ENCODE results near the gene OTUD1.
"Not testable (repeated sequence)": the region's sequence is repeated elsewhere in the genome, so short reads cannot be mapped to it uniquely, and the experiment has no call there.

OTUD1 gene, protein sequence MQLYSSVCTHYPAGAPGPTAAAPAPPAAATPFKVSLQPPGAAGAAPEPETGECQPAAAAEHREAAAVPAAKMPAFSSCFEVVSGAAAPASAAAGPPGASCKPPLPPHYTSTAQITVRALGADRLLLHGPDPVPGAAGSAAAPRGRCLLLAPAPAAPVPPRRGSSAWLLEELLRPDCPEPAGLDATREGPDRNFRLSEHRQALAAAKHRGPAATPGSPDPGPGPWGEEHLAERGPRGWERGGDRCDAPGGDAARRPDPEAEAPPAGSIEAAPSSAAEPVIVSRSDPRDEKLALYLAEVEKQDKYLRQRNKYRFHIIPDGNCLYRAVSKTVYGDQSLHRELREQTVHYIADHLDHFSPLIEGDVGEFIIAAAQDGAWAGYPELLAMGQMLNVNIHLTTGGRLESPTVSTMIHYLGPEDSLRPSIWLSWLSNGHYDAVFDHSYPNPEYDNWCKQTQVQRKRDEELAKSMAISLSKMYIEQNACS

GRCh38 chr10:23438547-23439451, at the start of gene OTUD1:
Gene OTUD1 (plus strand): TSS chr10:23439075. CDS start chr10:23439458, 383 bp downstream.
- DNase-seq (ENCODE audit: low read depth in 1 of 2, low spot score in 1 of 2) = peak; percentile 89 to 92

DNA sequence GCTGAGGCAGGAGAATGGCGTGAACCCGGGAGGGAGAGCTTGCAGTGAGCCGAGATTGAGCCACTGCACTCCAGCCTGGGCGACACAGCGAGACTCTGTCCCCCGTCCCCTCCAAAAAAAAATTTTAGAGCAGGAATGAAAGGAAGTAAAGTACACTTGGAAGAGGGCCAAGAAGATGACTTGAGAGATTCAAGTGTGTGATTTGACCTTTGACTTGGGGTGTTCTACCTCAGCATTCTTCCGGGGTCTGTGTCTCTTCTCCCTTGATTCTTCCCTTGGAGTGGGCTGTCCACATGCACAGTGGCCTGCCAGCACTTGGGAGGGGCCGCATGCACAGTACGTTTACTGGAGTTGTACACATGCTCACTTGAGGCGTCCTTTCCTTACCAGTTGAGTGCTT, 48.5 kb upstream of the OTUD1 start:
- not testable (repeated sequence) for DNase-seq (ENCODE audit: low read depth in 1 of 2, low spot score in 1 of 2)

GRCh38 chr10:23390809-23391208, 48.1 kb upstream of the OTUD1 start:
- no peak for DNase-seq (ENCODE audit: low read depth in 1 of 2, low spot score in 1 of 2)

DNA sequence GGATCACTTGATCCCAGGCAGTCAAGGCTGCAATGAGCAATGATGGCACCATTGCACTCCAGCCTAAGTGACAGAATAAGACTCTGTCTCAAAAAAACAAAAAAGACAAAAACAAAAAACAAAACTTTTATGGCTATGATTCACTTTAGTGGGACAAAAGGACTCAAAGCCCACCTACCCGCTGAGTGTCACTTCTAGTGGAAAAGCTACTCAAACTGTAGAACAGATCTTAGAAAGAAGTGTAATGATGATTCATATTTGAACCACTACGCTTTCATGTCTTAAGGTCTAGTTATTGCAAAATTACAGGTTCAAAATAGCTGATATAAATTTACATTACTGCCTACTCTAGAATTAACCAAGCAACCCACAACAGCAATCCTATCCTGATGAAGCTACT, 47.1 kb upstream of the OTUD1 start:
- no peak for DNase-seq (ENCODE audit: low read depth in 1 of 2, low spot score in 1 of 2)

- no peak for DNase-seq (ENCODE audit: low read depth in 1 of 2, low spot score in 1 of 2)
Measured at GRCh38 chr10:23395017-23395416, 43.9 kb upstream of the OTUD1 start.

DNA sequence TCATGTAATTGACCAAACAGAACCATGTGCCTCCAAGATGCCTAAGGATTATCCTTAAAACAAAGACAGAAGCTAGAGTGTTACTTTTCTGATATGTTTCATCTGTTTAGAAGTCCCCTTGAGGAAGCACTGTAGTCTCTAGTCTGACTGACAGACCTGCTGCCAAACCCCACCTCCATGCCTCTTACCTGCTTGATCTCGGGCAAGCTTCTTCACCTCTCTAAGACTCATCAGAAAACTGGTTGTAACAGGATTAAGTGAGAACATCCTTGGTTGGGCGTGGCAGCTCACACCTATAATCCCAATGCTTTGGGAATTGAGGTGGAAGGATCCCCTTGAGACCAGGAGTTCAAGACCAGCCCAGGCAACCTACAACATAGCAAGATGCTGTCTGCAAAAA, 42.2 kb upstream of the OTUD1 start:
- DNase-seq (ENCODE audit: low read depth in 1 of 2, low spot score in 1 of 2) = no peak

DNA sequence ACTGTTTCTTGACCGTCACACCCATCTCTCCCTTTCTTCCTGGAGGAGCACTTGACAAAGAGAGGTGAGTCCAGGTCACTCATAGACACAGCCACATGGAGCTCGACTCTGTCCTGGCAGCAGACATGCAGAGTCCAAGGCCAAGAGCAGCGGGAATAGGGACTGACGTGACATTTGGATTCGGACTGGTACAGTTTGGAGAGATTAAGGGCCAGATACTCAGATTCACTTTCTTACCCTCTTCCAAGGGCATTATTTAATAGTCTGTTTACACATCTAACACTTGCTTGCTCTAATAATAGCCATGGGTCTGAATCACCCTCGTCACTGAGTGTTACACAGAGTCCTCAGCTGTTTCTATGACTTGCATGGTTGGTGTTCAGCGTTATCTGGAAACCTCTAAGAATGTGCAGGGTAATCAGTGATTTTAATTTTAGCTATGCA, 39.2 kb upstream of the OTUD1 start:
- DNase-seq (ENCODE audit: low read depth in 1 of 2, low spot score in 1 of 2) = no peak

DNA sequence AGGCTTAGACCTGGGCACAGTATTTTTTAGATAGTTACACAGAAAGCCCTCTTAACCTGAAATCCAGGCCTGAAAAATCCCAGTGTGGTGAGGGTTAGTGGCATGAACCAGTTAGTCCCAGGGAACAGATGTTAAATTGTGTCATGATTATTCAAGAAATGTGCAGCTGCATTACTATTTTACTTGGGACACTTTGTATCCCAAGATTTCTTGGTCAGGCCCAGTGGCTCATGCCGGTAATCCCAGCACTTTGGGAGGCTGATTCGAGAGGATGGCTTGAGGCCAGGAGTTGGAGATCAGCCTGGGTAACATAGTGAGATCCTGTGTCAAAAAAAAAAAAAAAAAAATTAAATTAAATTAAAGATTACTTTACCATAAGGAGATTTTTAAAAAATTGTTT, 36.0 kb upstream of the OTUD1 start:
- DNase-seq (ENCODE audit: low read depth in 1 of 2, low spot score in 1 of 2) = no peak

DNA sequence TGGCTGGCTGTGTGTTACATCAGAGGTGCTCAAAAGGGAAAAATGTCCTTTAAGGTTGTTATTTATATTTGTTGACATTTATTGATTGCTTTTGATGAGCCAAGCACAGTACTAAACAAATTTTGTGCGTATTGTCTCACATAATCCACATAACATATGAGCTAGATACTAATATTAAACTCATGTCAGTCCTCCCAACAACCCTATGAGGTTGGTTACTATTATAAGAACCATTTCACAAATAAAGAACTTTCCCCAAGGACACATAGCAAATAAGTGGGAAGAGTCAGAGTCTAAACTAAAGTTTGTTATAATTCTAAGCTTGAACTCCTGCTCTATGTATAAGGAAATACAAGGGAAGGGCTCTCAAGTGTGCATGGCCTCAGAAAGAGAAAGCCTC, 35.6 kb upstream of the OTUD1 start:
- DNase-seq (ENCODE audit: low read depth in 1 of 2, low spot score in 1 of 2) = no peak

GRCh38 chr10:23403719-23404118, 35.2 kb upstream of the OTUD1 start:
- no peak for DNase-seq (ENCODE audit: low read depth in 1 of 2, low spot score in 1 of 2)

GRCh38 chr10:23404461-23404980, 34.4 kb upstream of the OTUD1 start:
- DNase-seq (ENCODE audit: low read depth in 1 of 2, low spot score in 1 of 2) = no peak

DNA sequence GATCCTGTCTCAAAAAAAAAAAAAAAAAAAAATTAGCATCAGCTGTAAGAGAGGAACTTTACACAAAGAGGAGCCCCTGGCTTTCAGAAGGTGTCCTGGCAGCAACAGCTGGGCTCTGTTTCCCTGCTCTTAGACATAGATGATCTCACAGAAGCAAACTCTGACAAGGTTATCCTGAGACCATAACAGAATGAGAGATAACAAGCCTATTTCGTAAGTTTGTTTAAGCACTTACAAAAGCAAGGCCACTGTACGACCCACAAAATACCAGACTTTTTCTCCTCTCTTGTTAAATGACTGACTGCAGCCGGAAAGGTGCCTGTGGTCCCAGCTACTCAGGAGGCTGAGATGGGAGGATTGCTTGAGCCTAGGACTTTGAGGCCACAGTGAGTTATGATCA, 33.3 kb upstream of the OTUD1 start:
- no peak for DNase-seq (ENCODE audit: low read depth in 1 of 2, low spot score in 1 of 2)

DNA sequence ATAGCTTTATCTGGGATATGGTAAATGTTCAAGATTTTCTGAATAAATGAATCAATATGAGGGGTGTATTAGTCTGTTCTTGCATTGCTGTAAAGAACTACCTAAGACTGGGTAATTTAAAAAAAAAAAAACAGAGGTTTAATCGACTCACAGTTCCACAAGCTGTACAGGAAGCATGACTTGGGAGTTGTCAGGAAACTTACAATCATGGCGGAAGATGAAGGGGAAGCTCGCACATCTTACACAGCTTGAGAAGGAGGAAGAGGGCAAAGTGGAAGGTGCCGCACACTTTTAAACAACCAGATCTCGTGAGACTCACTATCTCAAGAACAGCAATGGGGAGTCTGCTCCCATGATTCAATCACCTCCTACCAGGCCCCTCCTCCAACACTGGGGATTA, 32.5 kb upstream of the OTUD1 start:
- DNase-seq (ENCODE audit: low read depth in 1 of 2, low spot score in 1 of 2) = no peak

DNA sequence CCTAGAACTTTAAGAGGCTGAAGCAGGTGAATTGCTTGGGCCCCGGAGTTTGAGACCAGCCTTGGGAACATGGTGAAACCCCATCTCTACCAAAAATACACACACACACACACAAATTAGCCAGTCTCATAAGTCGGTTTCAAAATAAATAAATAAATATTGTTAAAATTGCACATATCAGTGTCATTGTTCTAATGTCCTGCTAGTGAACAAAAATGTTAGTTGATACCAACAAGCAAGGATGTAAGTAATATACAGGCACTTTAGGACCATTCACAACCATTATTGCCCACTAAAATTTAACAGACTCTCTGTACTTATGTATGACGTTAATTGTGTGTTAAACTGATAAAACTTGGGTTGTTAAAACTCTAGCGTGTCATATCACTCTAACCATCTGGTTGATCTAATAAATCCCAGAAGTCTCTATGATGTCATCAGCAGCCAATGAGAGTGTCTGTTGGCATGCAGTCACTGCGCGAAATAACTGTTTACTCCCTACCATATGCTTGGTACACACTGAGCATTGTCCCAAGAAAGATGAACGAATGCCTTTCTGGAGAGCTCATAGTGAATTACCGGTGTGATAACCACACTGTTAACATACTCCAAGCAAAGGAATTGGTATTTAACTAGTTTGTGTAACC, 30.4 kb upstream of the OTUD1 start:
- DNase-seq (ENCODE audit: low read depth in 1 of 2, low spot score in 1 of 2) = no peak

- no peak for DNase-seq (ENCODE audit: low read depth in 1 of 2, low spot score in 1 of 2)
Measured at GRCh38 chr10:23412223-23412622, 26.7 kb upstream of the OTUD1 start.

DNA sequence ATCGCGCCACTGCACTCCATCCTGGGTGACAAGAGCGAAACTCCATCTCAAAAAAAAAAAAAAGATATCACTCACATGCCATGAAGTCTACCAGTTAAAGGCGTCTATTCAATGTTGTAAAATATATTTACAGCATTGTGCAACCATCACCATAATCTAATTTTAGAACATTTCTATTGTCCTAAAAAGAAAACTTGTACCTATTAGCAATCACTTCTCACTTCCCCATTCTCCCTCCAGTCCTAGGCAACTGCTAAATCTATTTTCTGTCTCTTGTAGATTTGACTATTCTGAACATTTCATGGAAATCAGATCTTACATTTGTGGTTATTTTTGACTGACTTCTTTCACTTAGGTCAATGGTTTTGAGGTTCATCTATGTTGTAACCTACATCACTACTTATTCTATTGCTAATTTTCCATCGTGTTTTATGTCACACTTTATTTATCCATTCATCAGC, 25.2 kb upstream of the OTUD1 start:
- no peak for DNase-seq (ENCODE audit: low read depth in 1 of 2, low spot score in 1 of 2)

DNA sequence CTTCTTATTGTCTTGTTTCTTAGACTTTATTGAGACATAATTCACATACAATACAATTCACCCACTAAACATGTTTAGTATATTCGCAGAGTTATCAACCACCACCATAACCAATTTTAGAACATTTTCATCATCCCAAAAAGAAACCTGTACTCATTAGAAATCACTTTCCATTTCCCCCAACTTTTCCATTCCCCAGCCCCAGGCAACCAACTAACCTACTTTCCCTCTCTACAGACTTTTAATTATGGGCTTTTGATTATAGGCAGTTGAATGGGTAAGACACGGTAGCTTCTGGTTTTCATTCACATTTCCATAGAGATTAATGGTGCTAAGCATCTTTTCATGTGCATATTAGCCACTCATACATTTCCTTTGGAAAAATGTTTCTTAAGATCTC, 24.2 kb upstream of the OTUD1 start:
- DNase-seq (ENCODE audit: low read depth in 1 of 2, low spot score in 1 of 2) = no peak

DNA sequence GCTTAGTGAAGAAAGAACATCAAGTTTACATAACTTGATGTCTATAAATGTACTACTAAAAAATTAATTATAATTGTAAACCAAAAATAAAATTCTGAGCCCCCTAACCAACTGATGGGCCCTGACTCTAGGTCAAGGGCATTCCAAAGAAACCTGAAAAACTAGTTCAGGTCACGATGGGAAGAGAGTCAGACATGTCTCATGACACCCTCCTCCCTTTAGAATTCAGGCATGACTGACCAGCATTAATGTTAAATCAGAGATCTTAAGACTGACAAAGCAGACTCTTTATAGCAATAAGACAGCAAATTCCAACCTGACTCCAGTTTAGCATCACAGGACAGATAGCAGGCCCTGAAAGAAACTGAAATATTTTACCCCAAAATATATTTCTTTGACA, 21.6 kb upstream of the OTUD1 start:
- no peak for DNase-seq (ENCODE audit: low read depth in 1 of 2, low spot score in 1 of 2)

- no peak for DNase-seq (ENCODE audit: low read depth in 1 of 2, low spot score in 1 of 2)
Measured at GRCh38 chr10:23418051-23418681, 20.7 kb upstream of the OTUD1 start.

DNA sequence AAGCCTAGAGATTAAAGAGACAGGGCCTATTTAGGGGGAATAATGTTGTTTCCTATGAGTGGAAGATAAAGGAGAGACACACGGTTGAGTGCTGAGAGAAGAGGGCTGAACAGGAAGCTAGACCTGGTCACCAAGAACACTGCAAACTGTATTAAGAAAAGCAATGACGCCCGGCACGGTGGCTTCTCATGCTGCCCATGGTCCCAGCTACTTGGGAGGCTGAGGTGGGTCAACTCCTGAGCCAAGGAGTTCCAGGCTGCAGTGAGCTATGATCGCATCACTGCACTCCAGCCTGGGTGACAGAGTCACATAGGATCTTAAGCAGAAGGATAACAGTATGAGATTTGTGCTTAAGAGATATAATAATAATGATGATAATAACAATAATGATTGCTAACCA, 19.7 kb upstream of the OTUD1 start:
- no peak for DNase-seq (ENCODE audit: low read depth in 1 of 2, low spot score in 1 of 2)

All from activated T-helper 1 cell treated with anti-CD3 and anti-CD28 coated beads, Interleukin-2, amount 50 U/mL, for 16 hours (primary cell).